GM23338 (cell line): ENCODE results near the gene LRRC37B. TPM values are rescaled to one million over a fixed set of nuclear protein-coding genes. Genes with fewer than 3 reads are reported as not detected.
"Not testable (repeated sequence)": the region's sequence is repeated elsewhere in the genome, so short reads cannot be mapped to it uniquely, and the experiment has no call there.

Source experiments
- ATAC-seq: fragments of 200-7000 bp; cut with Tn5 transposase; 3 replicates; pipeline ENCODE4 v1.9.1; 2020
- DNase-seq: peaks from one replicate; pipeline ENCODE4 v3.0.0-alpha.2; 2015; ENCODE audit warnings: low spot score
- H2AFZ ChIP-seq: fragments of 200-600 bp; sonication (generic); 2 replicates; pipeline ENCODE4 v1.8.0; 2016; ENCODE audit warnings: antibody characterized with exemption, mild to moderate bottlenecking, moderate library complexity
- H3F3A ChIP-seq: fragments of 200-600 bp; sonication (generic); replicated peaks from 2 replicates; pipeline ENCODE4 v1.8.0; 2017; ENCODE audit warnings: antibody characterized with exemption, mixed run types, low read depth
- H3K27ac ChIP-seq: fragments of 200-600 bp; sonication (generic); 2 replicates; pipeline ENCODE4 v1.6.1; 2016; ENCODE audit warnings: low read depth
- H3K27me3 ChIP-seq: fragments of 200-600 bp; sonication (generic); 2 replicates; pipeline ENCODE4 v1.8.0; 2016; ENCODE audit warnings: mild to moderate bottlenecking, mixed run types, moderate library complexity; ENCODE audit not compliant: insufficient read depth
- H3K36me3 ChIP-seq: fragments of 200-600 bp; sonication (generic); 2 replicates; pipeline ENCODE4 v1.8.0; 2016; ENCODE audit warnings: mild to moderate bottlenecking; ENCODE audit not compliant: insufficient read depth
- H3K4me1 ChIP-seq: fragments of 200-600 bp; sonication (generic); 2 replicates; pipeline ENCODE4 v1.8.0; 2016; ENCODE audit warnings: mild to moderate bottlenecking, moderate library complexity; ENCODE audit not compliant: insufficient read depth
- H3K4me2 ChIP-seq: fragments of 200-600 bp; sonication (generic); 2 replicates; pipeline ENCODE4 v1.7.1; 2017; ENCODE audit warnings: mixed run types
- H3K4me3 ChIP-seq: fragments of 200-600 bp; sonication (generic); 2 replicates; pipeline ENCODE4 v1.6.1; 2016; ENCODE audit warnings: mixed run types
- H3K79me2 ChIP-seq: fragments of 200-600 bp; sonication (generic); replicated peaks from 2 replicates; pipeline ENCODE4 v1.8.0; 2017; ENCODE audit warnings: mild to moderate bottlenecking; ENCODE audit not compliant: insufficient read depth
- H3K9me2 ChIP-seq: fragments of 200-600 bp; sonication (generic); 2 replicates; pipeline ENCODE4 v1.8.0; 2017; ENCODE audit not compliant: insufficient read depth
- H4K20me1 ChIP-seq: fragments of 200-600 bp; sonication (generic); replicated peaks from 2 replicates; pipeline ENCODE4 v1.8.0; 2017; ENCODE audit warnings: mild to moderate bottlenecking; ENCODE audit not compliant: insufficient read depth
- H3K27ac Mint-ChIP-seq: 2 replicates; pipeline ENCODE4 v1.8.0; 2020; ENCODE audit warnings: inconsistent platforms, mild to moderate bottlenecking, moderate library complexity, mixed read lengths
- H3K27me3 Mint-ChIP-seq: 3 replicates; pipeline ENCODE4 v1.8.0; 2022; ENCODE audit warnings: low read depth, mild to moderate bottlenecking, moderate library complexity, mixed read lengths, inconsistent platforms; ENCODE audit not compliant: insufficient read depth, poor library complexity
- H3K36me3 Mint-ChIP-seq: 3 replicates; pipeline ENCODE4 v1.8.0; 2021; ENCODE audit warnings: low read depth, mild to moderate bottlenecking, inconsistent platforms, moderate library complexity, mixed read lengths
- H3K4me1 Mint-ChIP-seq: 3 replicates; pipeline ENCODE4 v1.8.0; 2020; ENCODE audit warnings: mild to moderate bottlenecking, inconsistent platforms, mixed read lengths
- H3K4me3 Mint-ChIP-seq: 3 replicates; pipeline ENCODE4 v1.8.0; 2021; ENCODE audit warnings: moderate library complexity, mild to moderate bottlenecking, inconsistent platforms, mixed read lengths
- H3K9me3 Mint-ChIP-seq: 3 replicates; pipeline ENCODE4 v1.8.0; 2020; ENCODE audit warnings: moderate library complexity, mild to moderate bottlenecking, inconsistent platforms, mixed read lengths
- EZH2 ChIP-seq: fragments of 200-600 bp; sonication (generic); IDR thresholded peaks from one replicate; pipeline ENCODE4 v1.8.0; 2017; ENCODE audit warnings: antibody characterized with exemption, mild to moderate bottlenecking, low read depth; ENCODE audit not compliant: unreplicated experiment
- JUNB ChIP-seq: IDR thresholded peaks from one replicate; pipeline ENCODE4 v1.6.1; 2016; ENCODE audit warnings: antibody characterized with exemption; ENCODE audit not compliant: unreplicated experiment
- ZNF462 ChIP-seq: fragments of 250-450 bp; sonication (Bioruptor Pico); IDR thresholded peaks from 2 replicates; pipeline ENCODE4 v1.5.0; 2020; ENCODE audit warnings: mild to moderate bottlenecking, moderate library complexity
- polyA plus RNA-seq: library from polyadenylated mRNA; unstranded; fragments of >200 nt; fragmentation: Nextera tagmentation; extraction: Ambion mirVana; gene quantifications from 2 replicates; pipeline ENCODE4 v1.2.1, GENCODE V29; 2016
- total RNA-seq: library from RNA; depleted of rRNA; stranded (reverse); fragments of >200 nt; shearing (Covaris generic); gene quantifications from 2 replicates; pipeline ENCODE4 v1.2.3, GENCODE V29; 2014

Gene LRRC37B
- total and polyA plus RNA-seq, 2 experiments from 2014 or later = 21.4 to 24.3 TPM

- TF ChIP-seq ZNF462 (CRISPR knock-in tag) = no peak
- TF ChIP-seq JUNB = no peak
- TF ChIP-seq EZH2 = no peak
Observed at GRCh38 chr17:32021615-32021955, 14.4 kb downstream of the LRRC37B start (continued).

- H3K4me1 Mint-ChIP-seq, H3K4me1 ChIP-seq, H3K9me2 ChIP-seq, H3K4me3 ChIP-seq, H3K4me3 Mint-ChIP-seq, H3K27me3 ChIP-seq, H3F3A ChIP-seq, H3K27me3 Mint-ChIP-seq, H2AFZ ChIP-seq, DNase-seq, H3K27ac Mint-ChIP-seq, ATAC-seq, H3K4me2 ChIP-seq, H3K36me3 ChIP-seq, H3K9me3 Mint-ChIP-seq, H3K27ac ChIP-seq: not testable (repeated sequence)
- Histone ChIP-seq H3K79me2 (peaks cover 17% of the 10 kb centered on the region), H4K20me1 (0 out of 2 replicates have a peak, but pooled peaks cover 13% of the 10 kb centered on the region)
- peaks cover 23% of the 10 kb centered on the region for H3K36me3 Mint-ChIP-seq
Observed at GRCh38 chr17:32022554-32022953, 15.4 kb downstream of the LRRC37B start.

GRCh38 chr17:32027271-32027670 is 20.1 kb downstream of the LRRC37B start:
- H3K9me3 Mint-ChIP-seq, H4K20me1 ChIP-seq, DNase-seq, H3K4me3 ChIP-seq, H3F3A ChIP-seq, H3K27me3 ChIP-seq, H3K4me1 Mint-ChIP-seq, H3K4me1 ChIP-seq, H3K9me2 ChIP-seq, H3K4me3 Mint-ChIP-seq, H3K4me2 ChIP-seq, H3K27ac ChIP-seq, H3K36me3 ChIP-seq, H3K36me3 Mint-ChIP-seq, H3K27me3 Mint-ChIP-seq, H3K79me2 ChIP-seq, H2AFZ ChIP-seq, ATAC-seq: not testable (repeated sequence)
- peak overlapping the region; percentile 11; the same call in 1 of the 2 replicates for H3K27ac Mint-ChIP-seq
